ENCODE data around the gene RPL5.

DNA sequence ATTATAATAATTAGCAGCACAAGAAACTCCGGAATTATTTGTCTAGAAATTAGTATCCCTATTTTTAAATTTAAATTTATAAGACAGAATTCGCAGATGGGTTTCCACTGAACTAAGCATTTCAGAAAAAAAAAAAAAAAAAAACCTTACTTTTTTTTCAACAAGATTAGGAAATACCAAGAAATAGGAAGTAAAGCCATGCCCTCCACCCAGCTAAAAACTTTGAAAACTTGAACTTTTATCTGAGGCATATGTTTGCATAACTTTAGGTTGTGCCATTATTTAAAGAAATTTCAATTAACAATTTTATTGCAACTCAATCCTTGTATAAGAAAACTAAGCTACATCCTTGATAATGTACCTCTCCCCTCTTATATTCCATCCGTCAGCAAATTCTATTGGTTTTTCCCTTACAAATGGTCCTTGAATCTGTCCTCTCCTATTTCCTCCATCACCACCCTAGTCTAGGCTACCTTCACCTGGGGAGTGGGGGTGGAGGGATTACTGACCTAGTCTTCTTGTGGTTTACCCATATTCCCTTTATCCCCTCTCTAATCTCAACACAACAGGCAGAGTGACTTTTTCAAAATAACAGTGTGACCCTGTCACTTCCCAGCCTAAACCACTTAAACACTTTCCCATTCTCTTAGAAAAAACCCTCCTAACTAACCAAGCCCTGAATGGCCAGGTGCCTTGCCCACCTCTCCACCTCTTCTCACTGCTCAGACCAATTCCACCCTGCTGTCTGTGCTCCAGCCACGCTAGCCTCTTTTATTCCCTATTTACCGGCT, 45.5 kb upstream of the RPL5 start:
- TF ChIP-seq, protein P1, sequence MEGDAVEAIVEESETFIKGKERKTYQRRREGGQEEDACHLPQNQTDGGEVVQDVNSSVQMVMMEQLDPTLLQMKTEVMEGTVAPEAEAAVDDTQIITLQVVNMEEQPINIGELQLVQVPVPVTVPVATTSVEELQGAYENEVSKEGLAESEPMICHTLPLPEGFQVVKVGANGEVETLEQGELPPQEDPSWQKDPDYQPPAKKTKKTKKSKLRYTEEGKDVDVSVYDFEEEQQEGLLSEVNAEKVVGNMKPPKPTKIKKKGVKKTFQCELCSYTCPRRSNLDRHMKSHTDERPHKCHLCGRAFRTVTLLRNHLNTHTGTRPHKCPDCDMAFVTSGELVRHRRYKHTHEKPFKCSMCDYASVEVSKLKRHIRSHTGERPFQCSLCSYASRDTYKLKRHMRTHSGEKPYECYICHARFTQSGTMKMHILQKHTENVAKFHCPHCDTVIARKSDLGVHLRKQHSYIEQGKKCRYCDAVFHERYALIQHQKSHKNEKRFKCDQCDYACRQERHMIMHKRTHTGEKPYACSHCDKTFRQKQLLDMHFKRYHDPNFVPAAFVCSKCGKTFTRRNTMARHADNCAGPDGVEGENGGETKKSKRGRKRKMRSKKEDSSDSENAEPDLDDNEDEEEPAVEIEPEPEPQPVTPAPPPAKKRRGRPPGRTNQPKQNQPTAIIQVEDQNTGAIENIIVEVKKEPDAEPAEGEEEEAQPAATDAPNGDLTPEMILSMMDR (IDR thresholded peaks at IDR 0.05; ENCODE audit: poor library complexity) = no peak
- TF ChIP-seq EZH2 (IDR thresholded peaks at IDR 0.05; ENCODE audit: borderline replicate concordance) = no peak
